HepG2 (cell line): ENCODE results near the gene TEX14.

Source experiments
- DRAP1 ChIP-seq: IDR thresholded peaks from 2 replicates; pipeline ENCODE4 v1.6.1; 2016; ENCODE audit warnings: missing genetic modification reagents, missing compliant biosample characterization
- MTA1 ChIP-seq: sonication (generic); formaldehyde crosslinking; IDR thresholded peaks from 2 replicates; pipeline ENCODE4 v1.4.0; 2020; ENCODE audit warnings: missing genetic modification reagents, mild to moderate bottlenecking, borderline replicate concordance
- SETDB1 ChIP-seq: sonication (generic); formaldehyde crosslinking; IDR thresholded peaks from 2 replicates; pipeline ENCODE4 v1.5.1; 2020; ENCODE audit warnings: missing genetic modification reagents, mild to moderate bottlenecking, borderline replicate concordance
- ZNF280B ChIP-seq: sonication (generic); formaldehyde crosslinking; IDR thresholded peaks from 2 replicates; pipeline ENCODE4 v1.5.0; 2020; ENCODE audit warnings: missing genetic modification reagents, mild to moderate bottlenecking, borderline replicate concordance
- TF ChIP-seq, protein P1 (sequence below): sonication (generic); formaldehyde crosslinking; IDR thresholded peaks from 2 replicates; pipeline ENCODE4 v1.4.0; 2020; ENCODE audit warnings: missing genetic modification reagents

GRCh38 chr17:58521680-58522079 is 170.2 kb downstream of the TEX14 start:
- TF ChIP-seq, protein P1, sequence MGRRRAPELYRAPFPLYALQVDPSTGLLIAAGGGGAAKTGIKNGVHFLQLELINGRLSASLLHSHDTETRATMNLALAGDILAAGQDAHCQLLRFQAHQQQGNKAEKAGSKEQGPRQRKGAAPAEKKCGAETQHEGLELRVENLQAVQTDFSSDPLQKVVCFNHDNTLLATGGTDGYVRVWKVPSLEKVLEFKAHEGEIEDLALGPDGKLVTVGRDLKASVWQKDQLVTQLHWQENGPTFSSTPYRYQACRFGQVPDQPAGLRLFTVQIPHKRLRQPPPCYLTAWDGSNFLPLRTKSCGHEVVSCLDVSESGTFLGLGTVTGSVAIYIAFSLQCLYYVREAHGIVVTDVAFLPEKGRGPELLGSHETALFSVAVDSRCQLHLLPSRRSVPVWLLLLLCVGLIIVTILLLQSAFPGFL (CRISPR knock-in tag): no peak
- TF ChIP-seq MTA1 (CRISPR knock-in tag) (no peak), ZNF280B (CRISPR knock-in tag) (no peak), SETDB1 (CRISPR knock-in tag) (no peak), DRAP1 (CRISPR knock-in tag) (no peak)
